Kidney glomerular epithelial cell (primary cell): ENCODE measurements around the gene STMN1.

Experiments used
- DNase-seq: peaks from one replicate; lab custom pipeline; 2025; lab: John Stamatoyannopoulos, UW

Gene STMN1

GRCh38 chr1:25869909-25870606 is 36.2 kb downstream of the STMN1 start:
- no peak for DNase-seq

DNA sequence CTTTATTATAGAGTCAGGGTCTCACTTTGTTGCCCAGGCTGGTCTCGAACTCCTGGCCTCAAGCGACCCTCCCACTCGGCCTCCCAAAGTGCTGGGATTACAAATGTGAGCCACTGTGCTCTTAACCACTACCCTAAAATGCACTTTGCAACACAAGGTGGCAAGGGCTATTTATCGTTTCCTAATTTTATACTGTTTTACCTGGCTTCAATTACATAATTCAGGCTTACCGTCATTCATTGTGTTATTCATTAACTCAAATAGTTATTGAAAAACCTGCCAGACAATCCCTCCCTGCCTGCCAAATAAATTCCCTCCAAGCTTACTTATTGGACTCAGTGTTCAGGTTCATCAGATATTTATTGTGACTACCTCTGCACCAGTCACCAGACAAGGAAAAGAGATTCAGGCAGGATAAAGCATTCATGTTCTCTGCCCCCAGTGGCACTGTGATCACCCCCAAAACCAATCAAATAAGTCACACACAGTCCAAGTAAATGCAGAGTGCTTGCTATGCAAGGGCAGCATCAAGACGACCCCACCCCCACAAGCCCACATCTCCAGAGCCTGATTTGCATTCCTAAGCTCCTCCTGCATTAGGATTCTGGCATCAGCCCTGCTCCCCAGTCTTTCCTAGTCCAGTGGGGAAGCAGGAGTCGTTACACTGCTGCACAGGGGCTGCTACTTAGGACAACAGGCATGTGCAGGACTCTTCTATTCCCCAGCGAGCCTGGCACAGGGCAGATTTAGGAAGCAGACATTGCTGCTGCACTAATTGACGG is 38.8 kb downstream of the STMN1 start:
- peak; percentile 86 for DNase-seq

DNA sequence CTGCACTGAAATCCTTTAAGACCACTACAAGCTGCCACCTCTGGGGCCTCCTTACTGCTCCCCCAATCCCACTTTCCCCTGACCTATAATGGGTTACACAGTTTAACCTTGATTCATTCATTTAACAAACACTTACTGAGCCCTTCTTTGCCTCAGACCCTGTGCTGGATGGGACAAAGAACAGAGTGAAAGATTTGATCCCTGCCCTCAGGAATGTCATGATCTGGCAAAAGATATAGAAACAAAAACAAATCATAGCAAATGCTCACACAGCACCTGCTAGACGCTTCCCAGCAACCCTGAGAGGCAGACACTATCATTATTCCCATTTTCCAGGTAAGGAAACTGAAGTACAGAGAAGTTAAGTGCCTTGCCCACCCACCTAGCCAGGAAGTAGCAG is 39.9 kb downstream of the STMN1 start:
- no peak for DNase-seq

DNA sequence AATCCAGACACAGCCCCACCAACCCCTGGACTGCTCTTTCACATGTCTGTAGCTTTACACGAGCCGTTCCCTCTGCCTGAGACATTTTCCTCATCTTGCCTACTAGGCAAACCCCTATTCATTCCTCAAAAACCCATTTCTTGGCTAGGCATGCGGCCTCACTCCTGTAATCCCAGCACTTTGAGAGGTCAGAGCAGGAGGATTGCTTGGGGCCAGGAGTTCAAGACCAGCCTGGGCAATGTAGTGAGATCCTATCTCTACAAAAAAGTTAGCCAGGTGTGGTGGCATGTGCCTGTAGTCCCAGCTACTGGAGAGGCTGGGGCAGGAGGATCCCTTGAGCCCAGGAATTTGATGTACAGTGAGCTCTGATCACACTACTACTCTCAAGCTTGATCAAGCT is 41.8 kb downstream of the STMN1 start:
- DNase-seq = no peak

DNA sequence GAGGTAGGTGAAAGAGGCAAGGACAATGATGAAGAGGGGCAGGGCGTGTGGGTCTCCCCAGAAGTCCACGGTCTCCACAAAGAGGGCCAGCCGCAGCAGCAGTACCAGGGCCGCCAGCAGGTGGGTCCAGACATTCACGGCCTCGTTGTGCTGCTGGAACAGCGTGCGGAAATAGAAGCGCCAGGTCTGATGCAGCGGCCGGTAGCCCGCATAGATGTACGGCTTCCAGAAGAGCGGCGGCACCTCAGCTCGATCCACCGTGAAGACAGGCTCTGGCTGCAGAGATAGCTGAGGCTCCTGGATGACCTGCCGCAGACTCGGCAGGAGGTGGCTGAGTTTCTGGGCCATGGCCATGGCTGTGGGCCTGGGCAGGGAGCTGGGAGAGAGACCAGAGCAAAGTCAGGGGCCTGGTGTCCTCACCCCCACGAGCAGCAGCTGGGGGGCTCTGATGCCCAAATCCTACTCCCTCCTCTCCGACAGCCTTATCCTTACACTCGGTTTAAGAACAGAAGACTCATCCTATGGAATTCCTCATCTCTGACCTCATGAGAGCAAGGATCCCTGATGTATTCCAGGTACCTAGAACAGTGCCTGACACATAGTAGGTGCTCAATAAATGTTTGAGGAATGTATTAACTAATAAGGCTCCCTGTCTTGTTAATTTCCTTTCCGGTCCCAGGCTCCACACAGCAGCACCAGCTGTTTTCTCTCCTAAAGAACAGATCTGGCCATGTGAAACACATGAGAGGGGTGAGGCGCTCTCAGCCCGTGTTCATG is 42.5 kb downstream of the STMN1 start:
- DNase-seq = no peak

DNA sequence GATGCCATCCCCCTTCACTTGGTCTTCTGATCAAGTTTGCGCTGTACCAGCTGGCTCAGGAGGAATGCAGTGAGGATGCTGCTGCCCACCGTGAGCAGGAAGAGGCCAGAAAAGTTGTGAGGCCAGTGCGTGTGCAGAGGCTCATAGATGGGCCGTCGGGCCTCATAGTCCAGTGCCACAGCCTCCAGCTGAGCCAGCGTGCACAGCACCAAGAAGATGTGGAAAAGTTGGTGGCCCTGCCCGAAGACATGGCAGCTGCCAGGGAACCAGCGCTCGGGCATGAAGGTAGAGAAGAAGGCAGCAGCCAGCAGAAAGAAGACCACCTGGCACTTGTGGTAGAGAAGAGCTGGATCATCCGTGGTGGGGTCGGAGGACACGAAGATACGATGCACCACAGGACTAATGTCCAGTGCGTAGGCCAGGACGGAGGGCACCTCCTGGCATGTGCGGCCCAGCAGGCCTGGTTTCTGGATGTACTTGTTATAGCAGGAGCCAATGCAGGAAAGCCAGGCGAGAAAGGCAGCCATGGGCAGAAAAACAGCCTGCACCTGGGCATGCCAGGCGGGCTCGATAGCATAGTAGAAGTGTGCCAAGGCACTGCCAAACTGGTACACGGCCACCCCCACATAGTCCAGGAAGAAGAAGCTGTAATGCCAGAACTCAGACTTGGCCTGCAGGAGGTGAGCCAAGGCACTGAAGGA is 43.3 kb downstream of the STMN1 start:
- no peak for DNase-seq

GRCh38 chr1:25861316-25862286 is 44.6 kb downstream of the STMN1 start:
- no peak for DNase-seq

- peak; percentile 81 for DNase-seq
Measured at GRCh38 chr1:25858906-25859789, 47.1 kb downstream of the STMN1 start, which contains the start of gene AUNIP. AUNIP (minus strand) TSS chr1:25859457; CDS start chr1:25859357, 100 bp downstream.

GRCh38 chr1:25858494-25858893 is 47.7 kb downstream of the STMN1 start:
- no peak for DNase-seq

DNA sequence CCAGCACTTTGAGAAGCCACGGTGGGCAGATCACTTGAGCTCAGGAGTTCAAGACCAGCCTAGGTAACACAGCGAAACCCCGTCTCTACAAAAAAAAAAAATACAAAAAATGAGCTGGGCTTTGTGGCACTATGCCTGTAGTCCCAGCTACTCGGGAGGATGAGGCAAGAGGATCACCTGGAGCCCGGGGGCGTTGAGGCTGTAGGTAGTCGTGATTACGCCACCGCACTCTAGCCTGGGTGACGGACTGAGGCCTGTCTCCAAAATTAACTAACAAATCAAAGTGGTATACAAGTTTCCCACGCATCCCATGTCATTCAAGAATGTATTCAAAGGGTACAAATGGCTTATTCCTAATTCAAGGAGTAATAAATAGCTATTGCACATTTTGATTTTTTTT is 49.4 kb downstream of the STMN1 start:
- DNase-seq = no peak

- no peak for DNase-seq
Measured at GRCh38 chr1:25854554-25854953, 51.7 kb downstream of the STMN1 start.
